Stimulated activated CD4-positive, alpha-beta T cell treated with anti-CD3 and anti-CD28 coated beads, Interleukin-15, amount 100 ng/mL, for 24 hours (primary cell): Measurements from ENCODE around the gene CYP39A1.

Experiments used
- DNase-seq: peaks from one replicate; pipeline ENCODE4 v3.0.0-alpha.2; 2020

Gene CYP39A1

GRCh38 chr6:46586906-46587305 is 65.7 kb downstream of the CYP39A1 start:
- DNase-seq = no peak

GRCh38 chr6:46584586-46584985 is 68.0 kb downstream of the CYP39A1 start:
- DNase-seq = no peak

- DNase-seq = no peak
Observed at GRCh38 chr6:46583721-46584120, 68.9 kb downstream of the CYP39A1 start.

GRCh38 chr6:46583081-46583480 is 69.5 kb downstream of the CYP39A1 start:
- DNase-seq = no peak

- no peak for DNase-seq
Observed at GRCh38 chr6:46581459-46582177, 71.0 kb downstream of the CYP39A1 start.

- DNase-seq = no peak
Observed at GRCh38 chr6:46575530-46575929, 77.1 kb downstream of the CYP39A1 start.

GRCh38 chr6:46573140-46573539 is 79.5 kb downstream of the CYP39A1 start:
- DNase-seq = no peak

- no peak for DNase-seq
Observed at GRCh38 chr6:46565531-46565930, 87.1 kb downstream of the CYP39A1 start.

GRCh38 chr6:46563924-46564323 is 88.7 kb downstream of the CYP39A1 start:
- no peak for DNase-seq

- DNase-seq = no peak
Observed at GRCh38 chr6:46556053-46556452, 96.6 kb downstream of the CYP39A1 start.

GRCh38 chr6:46555129-46555528 is 97.5 kb downstream of the CYP39A1 start:
- no peak for DNase-seq

GRCh38 chr6:46549155-46549554 is 103.5 kb downstream of the CYP39A1 start:
- DNase-seq = no peak

- DNase-seq = no peak
Observed at GRCh38 chr6:46541556-46541955, 111.1 kb downstream of the CYP39A1 start.

- no peak for DNase-seq
Observed at GRCh38 chr6:46539866-46540265, 112.8 kb downstream of the CYP39A1 start.

GRCh38 chr6:46538800-46539480 is 113.7 kb downstream of the CYP39A1 start:
- no peak for DNase-seq

GRCh38 chr6:46530896-46531295 is 121.7 kb downstream of the CYP39A1 start:
- no peak for DNase-seq

GRCh38 chr6:46528961-46529750 is 123.5 kb downstream of the CYP39A1 start:
- no peak for DNase-seq

GRCh38 chr6:46526607-46527006 is 126.0 kb downstream of the CYP39A1 start:
- DNase-seq = no peak

- no peak for DNase-seq
Observed at GRCh38 chr6:46525583-46525982, 127.0 kb downstream of the CYP39A1 start.

- DNase-seq = no peak
Observed at GRCh38 chr6:46521464-46521971, 131.1 kb downstream of the CYP39A1 start.

- DNase-seq = no peak
Observed at GRCh38 chr6:46517202-46517601, 135.4 kb downstream of the CYP39A1 start.

- no peak for DNase-seq
Observed at GRCh38 chr6:46513533-46513932, 139.1 kb downstream of the CYP39A1 start.

GRCh38 chr6:46511320-46511719 is 141.3 kb downstream of the CYP39A1 start:
- no peak for DNase-seq

- no peak for DNase-seq
Observed at GRCh38 chr6:46510651-46511050, 142.0 kb downstream of the CYP39A1 start.
